ENCODE measurements around the gene FAM181A. TPM values are rescaled to one million over a fixed set of nuclear protein-coding genes. Genes with fewer than 3 reads are reported as not detected.

The FAM181A gene
- total and polyA plus RNA-seq, 12 donors = not detected

DNA sequence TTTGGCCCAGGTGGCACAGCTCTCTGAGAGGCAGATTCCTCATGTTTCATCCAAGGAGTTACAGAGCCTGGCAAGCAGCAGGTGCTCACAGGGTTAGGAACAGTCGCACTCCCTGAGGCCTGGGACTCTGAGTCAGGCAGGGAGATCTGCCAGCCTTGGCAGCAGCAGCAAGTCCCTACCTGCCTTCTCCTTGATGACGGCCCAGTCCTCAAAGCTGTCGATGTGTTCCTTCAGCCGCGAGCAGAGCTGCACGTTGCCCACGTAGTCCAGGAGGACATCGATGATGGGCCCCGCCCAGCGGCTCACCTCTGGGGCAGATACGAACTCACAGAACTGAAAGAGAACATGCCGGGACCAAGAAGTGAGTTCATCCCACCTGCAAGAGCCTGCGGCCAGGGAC is 10.4 kb downstream of the FAM181A start:
- ATAC-seq (no peak), DNase-seq (no peak)
- Histone ChIP-seq H3K36me3 (peaks cover 0 to 84% (median 20%) of the 10 kb centered on the region in 9 donors), H3K4me1 (peaks cover 0 to 16% (median 11%) of the 10 kb centered on the region in 9 donors), H3K9me3 (no peaks in the 10 kb centered on the region), H3K27ac (no peak overlapping the region), H3K4me3 (no peak overlapping the region), H3K27me3 (peaks cover 0 to 25% (median 17%) of the 10 kb centered on the region in 7 donors)
- 71 to 77% methylated on average over 13 of the region's 13 CpGs for WGBS, 2 donors
- TF ChIP-seq CTCF (IDR thresholded peaks at IDR 0.05) = no peak
- intact Hi-C loops (cut with DNase I) = loop anchor here in 3 of 10 donors (10.0 kb wide), 1 partner anchor 197 kb away; no protein-coding TSS in a partner anchor

DNA sequence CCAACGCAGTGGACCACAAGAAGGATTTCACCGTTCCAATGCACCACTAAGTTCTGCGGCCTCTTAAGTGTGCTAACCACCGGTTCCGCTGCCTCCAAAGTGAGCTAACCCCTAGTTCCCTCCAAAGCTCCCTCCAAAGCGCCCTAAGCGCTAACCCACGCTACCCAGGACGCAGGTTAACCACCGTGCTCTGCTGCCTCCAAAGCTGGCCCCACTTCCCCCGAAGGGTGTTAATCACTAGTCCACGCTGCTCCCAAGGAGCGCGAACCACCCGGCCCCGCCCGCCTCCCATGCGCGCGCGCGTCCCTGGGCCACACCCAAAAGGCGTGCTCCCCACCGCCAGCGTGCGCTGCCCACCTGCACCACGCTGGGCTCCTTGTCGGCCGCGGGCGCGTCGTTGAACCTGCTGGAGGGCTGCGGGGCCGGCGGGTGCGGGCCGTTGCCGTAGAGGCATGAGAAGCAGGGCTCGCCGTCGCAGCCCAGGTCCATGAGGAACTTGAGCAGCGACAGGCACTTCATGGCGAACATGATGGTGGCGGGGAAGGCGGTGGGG is 11.7 kb downstream of the FAM181A start:
- no peak for TF ChIP-seq CTCF (IDR thresholded peaks at IDR 0.05)
- 45 to 50% methylated on average over 46 of the region's 46 CpGs for WGBS, 2 donors
- H3K27ac ChIP-seq = no peak overlapping the region
- intact Hi-C loops (cut with DNase I) = loop anchor here in 5 of 10 donors (1.0 to 10.0 kb wide), 4 partner anchors 62 to 196 kb away; no protein-coding TSS in a partner anchor
- H3K27me3 ChIP-seq = peaks cover 0 to 25% (median 17%) of the 10 kb centered on the region in 7 donors
- peaks cover 0 to 16% (median 12%) of the 10 kb centered on the region in 9 donors for H3K4me1 ChIP-seq
- H3K4me3 ChIP-seq = peak overlapping the region in 4 of 10 donors; percentile 6 to 48 (median 30)
- no peak for DNase-seq
- peaks cover 0 to 84% (median 15%) of the 10 kb centered on the region in 9 donors for H3K36me3 ChIP-seq
- peak in 1 of 8 donors; percentile 5 for ATAC-seq
- no peaks in the 10 kb centered on the region for H3K9me3 ChIP-seq

- ATAC-seq (peak; percentile 73 to 87 (median 77)), DNase-seq (peak; percentile 72 to 82)
- Histone ChIP-seq H3K4me1 (peaks cover 0 to 20% (median 14%) of the 10 kb centered on the region in 9 donors), H3K9me3 (no peaks in the 10 kb centered on the region), H3K4me3 (peak overlapping the region in 5 of 10 donors; percentile 6 to 48 (median 32)), H3K36me3 (peaks cover 0 to 79% (median 15%) of the 10 kb centered on the region in 9 donors), H3K27me3 (peaks cover 0 to 25% (median 17%) of the 10 kb centered on the region in 7 donors), H3K27ac (peak overlapping the region in 1 of 10 donors; percentile 17)
- intact Hi-C loops (cut with DNase I) = loop anchor here (1.0 to 10.0 kb wide), 5 partner anchors 61 to 195 kb away; no protein-coding TSS in a partner anchor
- peak; percentile 77 to 96 (median 86) for TF ChIP-seq CTCF (IDR thresholded peaks at IDR 0.05)
- WGBS, 2 donors = 20 to 27% methylated on average over 82 to 84 of the region's 84 CpGs
Measured at GRCh38 chr14:93939304-93940229, 12.4 kb downstream of the FAM181A start.

DNA sequence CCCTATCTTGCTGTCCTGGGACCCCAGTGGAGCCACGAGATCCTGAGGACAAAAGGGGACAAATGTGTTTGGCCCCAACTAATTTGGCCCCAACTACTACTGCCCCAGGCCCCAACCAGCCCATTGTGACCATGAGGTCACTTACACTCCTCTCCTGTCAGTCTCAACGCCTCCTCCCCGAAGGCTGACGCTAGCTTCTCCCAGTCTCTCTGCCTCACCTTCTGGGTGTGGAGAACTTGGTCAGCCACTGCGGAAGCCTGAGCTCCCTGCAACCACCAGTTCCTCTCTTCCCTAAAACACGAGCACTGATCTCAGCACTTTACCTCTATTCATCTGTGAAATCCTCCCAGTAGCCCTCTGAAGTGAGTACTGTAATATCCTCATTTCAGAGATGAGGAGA is 13.3 kb downstream of the FAM181A start:
- DNase-seq (no peak), ATAC-seq (no peak)
- no peak overlapping the region for H3K4me3 ChIP-seq
- no peak overlapping the region for H3K27ac ChIP-seq
- peaks cover 0 to 25% (median 17%) of the 10 kb centered on the region in 7 donors for H3K27me3 ChIP-seq
- no peaks in the 10 kb centered on the region for H3K9me3 ChIP-seq
- peaks cover 0 to 75% (median 15%) of the 10 kb centered on the region in 9 donors for H3K36me3 ChIP-seq
- intact Hi-C loops (cut with DNase I) = loop anchor here in 7 of 10 donors (2.0 to 10.0 kb wide), 4 partner anchors 60 to 194 kb away; no protein-coding TSS in a partner anchor
- peaks cover 0 to 28% (median 14%) of the 10 kb centered on the region in 9 donors for H3K4me1 ChIP-seq
- TF ChIP-seq CTCF (IDR thresholded peaks at IDR 0.05) = no peak
- WGBS, 2 donors = 78 to 83% methylated on average over 6 of the region's 6 CpGs

Measured in heart right ventricle (tissue), 16 donors.